Body of pancreas (tissue), 4 donors: Measurements from ENCODE around the gene FOXL1.

Source experiments
- CTCF ChIP-seq, 7 experiments: fragments of 450-650 bp in 4 of 7; fragments of 200-600 bp in 3 of 7; sonication (generic) in 3 of 7; IDR thresholded peaks; one replicate each; pipeline ENCODE4 v1.5.1; 2016 to 2019; ENCODE audit warnings: antibody characterized with exemption in 7 of 7
- POLR2A ChIP-seq, 3 donors: fragments of 450-650 bp; IDR thresholded peaks; one replicate each; pipeline ENCODE4 v1.6.1; 2016; ENCODE audit warnings: antibody characterized with exemption in 3 of 3, mild to moderate bottlenecking in 2 of 3

- no peak for TF ChIP-seq CTCF (IDR thresholded peaks at IDR 0.05)
- TF ChIP-seq POLR2A (IDR thresholded peaks at IDR 0.05), result no peak
Measured at GRCh38 chr16:86626284-86626683, 47.9 kb downstream of the FOXL1 start.
